ENCODE measurements around the gene C20orf141.
"Not testable (repeated sequence)": the region's sequence is repeated elsewhere in the genome, so short reads cannot be mapped to it uniquely, and the experiment has no call there.

Gene C20orf141

DNA sequence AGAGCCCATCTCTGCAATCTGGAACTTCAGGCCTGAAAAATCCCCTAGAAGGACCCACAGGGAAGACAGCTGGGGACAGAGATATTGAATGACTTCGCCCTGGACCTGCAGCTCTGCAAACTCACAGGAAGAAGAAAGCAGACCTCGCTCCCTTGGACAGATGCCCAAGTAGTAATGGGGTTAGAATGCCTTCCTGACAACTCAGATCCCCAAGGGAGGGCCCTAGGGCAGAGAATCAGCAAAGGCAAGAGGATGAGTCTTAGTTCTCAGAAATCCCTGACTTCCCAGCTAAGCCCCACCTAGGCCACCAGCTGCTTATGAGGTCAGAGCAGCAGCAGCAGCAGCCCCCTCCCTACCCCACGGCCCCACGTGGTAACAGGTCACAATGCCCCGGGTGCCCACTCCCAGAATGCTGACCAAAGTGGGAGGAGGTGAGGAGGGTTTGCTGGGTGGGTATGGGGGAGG, at the start of gene C20orf141:
Gene C20orf141, plus strand, starts transcription at position 401 of the 465 bp plus-strand sequence. CDS start 198 bp downstream, outside the sequence.
- no peak for DNase-seq (ENCODE audit: low read depth in 3 of 3, low spot score in 1 of 3)

GRCh38 chr20:2767768-2768631, 46.8 kb upstream of the C20orf141 start:
- DNase-seq (ENCODE audit: low read depth in 3 of 3, low spot score in 1 of 3), result no peak

GRCh38 chr20:2768632-2769015, 46.2 kb upstream of the C20orf141 start:
- no peak for DNase-seq (ENCODE audit: low read depth in 3 of 3, low spot score in 1 of 3)

DNA sequence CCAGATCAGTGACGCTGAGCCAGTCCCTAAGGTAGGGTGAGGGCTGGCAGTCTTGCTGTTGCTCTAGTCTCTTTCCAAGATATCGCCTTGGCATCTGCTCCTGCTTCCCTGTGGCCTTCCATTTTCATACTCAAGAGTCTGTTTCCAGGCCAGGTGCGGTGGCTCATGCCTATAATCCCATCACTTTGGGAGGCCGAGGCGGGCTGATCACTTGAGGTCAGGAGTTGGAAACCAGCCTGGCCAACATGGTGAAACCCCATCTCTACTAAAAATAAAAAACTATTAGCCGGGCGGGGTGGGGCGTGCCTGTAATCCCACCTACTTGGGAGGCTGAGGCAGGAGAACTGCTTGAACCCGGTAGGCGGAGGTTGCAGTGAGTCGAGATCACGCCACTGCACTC, 44.7 kb upstream of the C20orf141 start:
- not testable (repeated sequence) for DNase-seq (ENCODE audit: low read depth in 3 of 3, low spot score in 1 of 3)

DNA sequence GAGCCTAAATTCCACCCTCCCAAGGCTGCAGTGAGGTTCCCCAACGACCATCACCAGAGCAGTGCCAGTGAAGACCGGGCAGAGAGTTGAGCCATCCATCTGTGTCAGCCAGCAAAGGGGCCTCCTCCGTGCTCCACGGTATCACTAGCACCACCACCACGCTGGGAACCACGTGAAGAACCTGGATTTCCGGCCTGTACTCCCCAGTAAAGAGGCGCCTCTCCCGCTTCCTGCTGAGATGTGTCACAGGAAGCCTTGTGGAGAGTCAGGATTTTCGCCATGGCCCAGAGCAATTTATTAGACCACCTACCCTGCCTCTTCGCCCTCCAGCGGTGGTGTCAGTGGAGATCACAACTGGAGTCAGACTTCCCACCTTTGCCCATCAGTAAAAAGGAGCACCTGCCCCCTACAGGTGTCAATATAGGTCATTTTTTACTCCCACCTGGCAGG, 43.1 kb upstream of the C20orf141 start:
- no peak for DNase-seq (ENCODE audit: low read depth in 3 of 3, low spot score in 1 of 3)

- no peak for DNase-seq (ENCODE audit: low read depth in 3 of 3, low spot score in 1 of 3)
Observed at GRCh38 chr20:2773812-2774211, 41.0 kb upstream of the C20orf141 start.

GRCh38 chr20:2775139-2775538, 39.6 kb upstream of the C20orf141 start:
- no peak for DNase-seq (ENCODE audit: low read depth in 3 of 3, low spot score in 1 of 3)

DNA sequence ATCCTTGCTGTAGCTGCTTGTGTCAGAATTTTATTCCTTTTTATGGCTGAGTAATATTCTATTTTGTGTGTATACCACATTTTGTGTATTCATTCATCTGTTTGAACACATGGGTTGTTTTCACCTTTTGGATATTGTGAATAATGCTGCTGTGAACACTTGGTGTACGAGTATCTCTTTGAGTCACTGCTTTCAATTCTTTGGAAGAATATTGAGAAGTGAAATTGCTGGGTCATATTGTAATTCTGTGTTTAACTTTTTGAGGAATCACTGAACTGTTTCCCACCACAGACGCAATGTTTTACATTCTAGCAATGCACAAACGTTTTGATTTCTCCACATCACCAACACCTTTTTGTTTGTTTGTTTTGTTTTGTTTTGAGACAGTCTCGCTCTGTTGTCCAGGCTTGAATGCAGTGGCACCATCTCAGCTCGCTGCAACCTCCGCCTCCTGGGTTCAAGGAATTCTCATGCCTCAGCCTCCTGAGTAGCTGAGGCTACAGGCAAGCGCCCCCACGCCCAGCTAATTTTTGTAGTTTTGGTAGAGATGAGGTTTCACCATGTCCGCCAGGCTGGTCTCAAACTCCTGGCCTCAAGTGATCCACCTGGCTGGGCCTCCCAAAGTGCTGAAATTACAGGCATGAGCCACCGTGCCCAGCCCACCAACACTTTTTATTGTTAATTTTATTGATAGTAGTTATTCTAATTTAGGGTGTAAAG, 36.0 kb upstream of the C20orf141 start:
- DNase-seq (ENCODE audit: low read depth in 3 of 3, low spot score in 1 of 3), result no peak

- DNase-seq (ENCODE audit: low read depth in 3 of 3, low spot score in 1 of 3), result no peak
Observed at GRCh38 chr20:2780948-2781347, 33.8 kb upstream of the C20orf141 start.

DNA sequence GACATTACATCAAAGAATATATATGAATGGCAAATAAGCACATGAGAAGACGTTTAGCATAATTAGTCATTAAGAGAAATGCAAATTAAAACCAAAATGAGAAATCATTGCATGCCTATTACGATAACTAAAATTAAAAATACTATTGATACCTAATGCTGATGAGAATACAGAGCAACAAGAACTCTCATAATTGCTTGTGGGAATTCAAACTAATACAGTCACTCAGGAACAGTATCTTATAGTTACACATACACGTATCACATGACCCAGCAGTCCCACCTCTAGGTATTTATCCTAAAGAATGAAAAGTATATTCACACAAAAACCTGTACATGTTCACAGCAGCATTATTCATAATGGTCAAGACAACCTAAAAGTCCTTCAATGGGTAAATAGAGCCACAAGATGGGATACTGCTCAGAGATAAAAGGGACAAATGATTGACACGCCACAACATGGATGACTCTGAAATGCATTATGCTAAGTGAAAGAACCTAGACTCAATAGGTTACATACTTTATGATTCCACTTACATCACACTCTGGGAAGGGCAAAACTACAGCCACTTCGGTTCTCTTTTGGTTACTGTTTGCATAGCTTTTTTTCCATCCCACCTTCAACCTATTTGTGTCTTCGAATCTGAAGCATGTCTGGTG, 30.8 kb upstream of the C20orf141 start:
- no peak for DNase-seq (ENCODE audit: low read depth in 3 of 3, low spot score in 1 of 3)

GRCh38 chr20:2793471-2793870, 21.3 kb upstream of the C20orf141 start:
- no peak for DNase-seq (ENCODE audit: low read depth in 3 of 3, low spot score in 1 of 3)

GRCh38 chr20:2794202-2794748, 20.5 kb upstream of the C20orf141 start:
- no peak for DNase-seq (ENCODE audit: low read depth in 3 of 3, low spot score in 1 of 3)

GRCh38 chr20:2794866-2795447, 19.8 kb upstream of the C20orf141 start:
- no peak for DNase-seq (ENCODE audit: low read depth in 3 of 3, low spot score in 1 of 3)

GRCh38 chr20:2795451-2795850, 19.3 kb upstream of the C20orf141 start:
- no peak for DNase-seq (ENCODE audit: low read depth in 3 of 3, low spot score in 1 of 3)

DNA sequence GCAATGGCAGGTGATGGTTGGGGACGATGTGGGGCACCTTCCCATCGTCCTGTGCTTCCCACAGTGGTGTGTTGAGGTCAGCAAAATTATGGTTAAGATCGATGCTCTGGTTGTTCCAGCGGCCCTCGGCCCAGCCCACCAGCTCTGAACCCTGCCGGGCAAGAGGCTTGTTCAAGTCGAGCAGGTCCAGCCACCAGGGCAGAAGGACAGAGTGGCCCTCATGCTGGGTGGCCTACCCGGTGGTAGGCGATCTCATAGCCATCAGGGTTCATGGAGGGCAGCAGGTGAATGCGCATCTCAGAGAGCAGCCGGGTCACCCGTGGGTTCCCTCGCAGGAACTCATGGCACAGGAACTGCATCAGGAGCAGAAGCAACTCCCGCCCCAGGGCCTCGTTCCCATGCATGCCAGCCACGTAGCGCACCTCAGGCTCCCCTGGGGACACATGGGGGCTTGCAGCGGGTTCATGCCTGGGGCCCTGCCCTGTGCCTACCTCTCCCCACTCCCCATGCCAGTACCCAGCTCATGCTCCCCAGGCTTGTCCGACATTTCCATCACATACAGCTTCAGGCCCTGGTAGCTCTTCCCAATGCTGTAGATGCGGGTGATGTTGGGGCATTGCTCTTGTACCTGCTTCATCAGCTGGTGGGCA, 18.7 kb upstream of the C20orf141 start:
- no peak for DNase-seq (ENCODE audit: low read depth in 3 of 3, low spot score in 1 of 3)

DNA sequence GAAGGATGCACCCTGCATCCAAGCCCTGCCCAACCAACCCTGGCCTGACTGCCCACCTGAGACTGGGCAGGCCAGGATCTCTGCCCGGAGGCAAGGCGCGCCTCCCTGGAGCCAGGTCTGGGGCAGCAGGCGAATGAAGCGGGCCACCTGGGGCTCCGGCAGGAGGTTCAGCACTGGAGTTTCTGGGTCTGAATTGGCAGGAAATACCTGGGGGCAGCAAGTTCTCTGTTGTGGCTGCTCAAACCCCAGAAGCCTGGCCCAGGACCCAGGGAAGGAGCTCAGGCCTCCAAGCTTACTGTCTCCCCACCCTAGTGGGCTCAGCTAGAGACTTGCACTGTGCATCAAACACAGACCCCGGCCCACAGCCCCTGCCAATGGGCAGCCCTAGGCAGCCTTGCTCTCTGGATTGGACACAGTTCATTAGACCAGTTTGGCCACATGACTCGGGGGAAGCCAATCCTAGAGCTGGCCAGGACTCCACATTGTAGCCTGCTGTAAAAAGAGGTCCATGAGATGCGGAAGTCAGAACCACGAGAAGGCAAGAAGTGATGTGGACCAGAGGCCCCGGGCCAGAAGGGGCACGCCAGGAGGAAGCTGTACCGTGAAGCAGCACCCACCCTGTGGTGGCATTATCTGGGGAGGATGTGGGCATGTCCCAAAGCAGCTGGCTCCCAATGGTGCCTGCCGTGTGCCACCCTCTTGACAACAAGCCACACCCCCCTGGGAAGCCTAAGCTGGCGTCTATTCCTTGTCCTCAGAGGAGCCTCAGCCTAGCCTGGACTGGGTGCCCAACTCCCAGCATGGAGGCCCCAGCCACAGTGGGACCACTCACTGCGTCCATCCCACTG, 17.4 kb upstream of the C20orf141 start:
- no peak for DNase-seq (ENCODE audit: low read depth in 3 of 3, low spot score in 1 of 3)

- DNase-seq (ENCODE audit: low read depth in 3 of 3, low spot score in 1 of 3), result no peak
Observed at GRCh38 chr20:2798095-2798805, 16.5 kb upstream of the C20orf141 start.

DNA sequence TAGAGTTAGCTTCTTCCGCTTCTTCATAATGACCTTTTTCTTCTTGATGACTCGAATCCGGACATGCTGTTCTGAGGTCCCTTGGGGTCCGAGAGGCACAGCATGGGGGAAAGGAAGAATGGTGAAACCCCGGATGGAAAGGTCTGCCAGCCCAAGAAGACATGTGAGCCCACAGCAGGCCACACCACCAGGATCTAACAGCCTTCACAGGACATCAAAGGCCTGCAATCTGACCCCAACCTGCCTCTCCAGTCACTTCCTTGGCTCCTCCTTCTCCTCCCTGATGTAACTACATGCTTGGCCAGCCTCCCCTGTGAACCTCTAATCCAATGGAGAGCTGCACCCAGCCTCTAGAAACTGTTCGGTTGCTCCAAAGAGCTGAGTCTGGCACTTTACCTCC, 16.0 kb upstream of the C20orf141 start:
- no peak for DNase-seq (ENCODE audit: low read depth in 3 of 3, low spot score in 1 of 3)

DNA sequence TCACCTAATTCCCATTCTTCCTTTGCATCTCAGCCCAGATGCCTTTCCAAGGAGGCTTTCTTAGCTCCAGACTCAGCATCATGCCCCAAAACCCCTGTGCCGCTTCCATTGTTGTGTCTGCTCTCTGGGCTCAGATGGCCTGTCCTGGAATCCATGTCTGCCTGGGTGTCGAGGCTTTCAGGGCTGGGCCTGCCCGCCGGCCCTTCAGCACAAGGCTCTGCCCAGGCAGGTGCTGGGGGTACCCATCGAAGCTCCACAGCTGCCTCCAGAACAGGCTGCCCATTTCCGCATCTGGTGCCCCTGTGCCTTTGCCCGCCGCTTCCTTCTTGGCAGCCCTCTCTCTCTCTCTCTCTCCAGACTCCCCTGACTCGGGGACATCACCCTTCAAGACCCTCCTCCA, 15.5 kb upstream of the C20orf141 start:
- no peak for DNase-seq (ENCODE audit: low read depth in 3 of 3, low spot score in 1 of 3)

All from stimulated activated CD4-positive, alpha-beta T cell treated with anti-CD3 and anti-CD28 coated beads, TNF-alpha, amount 100 ng/mL, for 1 hour (primary cell).